Medulla oblongata (tissue), 1 donor: ENCODE measurements around the gene HCST.

ENCODE experiments used
- DNase-seq: peaks from one replicate; pipeline ENCODE4 v3.0.0-alpha.2; 2015; ENCODE audit errors: extremely low spot score

HCST gene

GRCh38 chr19:35937345-35938281, 35.3 kb downstream of the HCST start:
- DNase-seq = no peak

- DNase-seq = no peak
Measured at GRCh38 chr19:35938282-35939224, 36.2 kb downstream of the HCST start.

- no peak for DNase-seq
Measured at GRCh38 chr19:35939307-35940077, 37.2 kb downstream of the HCST start.

- no peak for DNase-seq
Measured at GRCh38 chr19:35940078-35940775, 37.9 kb downstream of the HCST start.

- DNase-seq = no peak
Measured at GRCh38 chr19:35940839-35941238, 38.5 kb downstream of the HCST start.

- DNase-seq = no peak
Measured at GRCh38 chr19:35942235-35942634, 39.9 kb downstream of the HCST start.

- no peak for DNase-seq
Measured at GRCh38 chr19:35943321-35944301, 41.3 kb downstream of the HCST start.

- DNase-seq = no peak
Measured at GRCh38 chr19:35944556-35944955, 42.2 kb downstream of the HCST start.

GRCh38 chr19:35945121-35945790, 42.9 kb downstream of the HCST start:
- no peak for DNase-seq

DNA sequence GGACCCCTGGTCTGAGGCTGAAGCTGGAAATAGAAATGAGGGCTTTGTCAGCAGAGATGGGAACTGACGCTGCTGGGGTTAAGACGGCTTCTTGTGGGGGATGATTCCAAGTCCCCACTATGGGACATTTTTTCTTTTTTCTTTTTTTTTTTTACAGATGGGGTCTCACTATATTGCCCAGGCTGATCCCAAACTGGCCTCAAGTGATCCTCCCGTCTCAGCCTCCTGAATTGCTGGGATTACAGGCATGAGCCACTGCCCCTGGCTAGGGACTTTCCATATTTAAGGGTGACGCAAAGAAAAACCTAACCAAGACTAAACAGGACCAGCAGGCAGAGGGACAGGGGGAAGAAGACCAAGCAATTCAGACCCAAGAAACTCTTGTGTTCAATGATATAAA, 43.9 kb downstream of the HCST start:
- DNase-seq = no peak

GRCh38 chr19:35949131-35949530, 46.8 kb downstream of the HCST start:
- DNase-seq = no peak
